H9 (cell line): ENCODE data around the gene SOHLH2. TPM values are rescaled to one million over a fixed set of nuclear protein-coding genes. Genes with fewer than 3 reads are reported as not detected.

Experiments
- DNase-seq: peaks from one replicate; pipeline ENCODE4 v3.0.0-alpha.2; 2017
- H2AFZ ChIP-seq: one replicate; pipeline ENCODE4 v1.6.1; 2013; ENCODE audit warnings: mild to moderate bottlenecking, low read length, control low read depth, moderate library complexity
- H2AK5ac ChIP-seq: 2 replicates; pipeline ENCODE4 v1.6.1; 2013; ENCODE audit warnings: low read length, control low read depth, mixed read lengths; ENCODE audit not compliant: insufficient read length
- H2BK120ac ChIP-seq: one replicate; pipeline ENCODE4 v1.6.1; 2013; ENCODE audit warnings: low read depth, mild to moderate bottlenecking, low read length, control low read depth, inconsistent platforms; ENCODE audit not compliant: poor library complexity, severe bottlenecking
- H2BK12ac ChIP-seq: 2 replicates; pipeline ENCODE4 v1.6.1; 2013; ENCODE audit warnings: low read length, control low read depth, mixed read lengths, low read depth; ENCODE audit not compliant: insufficient read length
- H2BK15ac ChIP-seq: 2 replicates; pipeline ENCODE4 v1.6.1; 2013; ENCODE audit warnings: low read depth, low read length, control low read depth
- H2BK20ac ChIP-seq: one replicate; pipeline ENCODE4 v1.6.1; 2013; ENCODE audit warnings: low read depth, mild to moderate bottlenecking, low read length, control low read depth, inconsistent platforms; ENCODE audit not compliant: poor library complexity, severe bottlenecking
- H2BK5ac ChIP-seq: 2 replicates; pipeline ENCODE4 v1.6.1; 2013; ENCODE audit warnings: low read length, control low read depth, mixed read lengths; ENCODE audit not compliant: insufficient read length
- H3K14ac ChIP-seq: 2 replicates; pipeline ENCODE4 v1.6.1; 2013; ENCODE audit warnings: low read length, control low read depth; ENCODE audit not compliant: insufficient read depth
- H3K18ac ChIP-seq: 2 replicates; pipeline ENCODE4 v1.6.1; 2013; ENCODE audit warnings: low read depth, mild to moderate bottlenecking, mixed read lengths, low read length, control low read depth; ENCODE audit not compliant: insufficient read length
- H3K23ac ChIP-seq: 2 replicates; pipeline ENCODE4 v1.6.1; 2013; ENCODE audit warnings: low read length, control low read depth, mixed read lengths, low read depth; ENCODE audit not compliant: insufficient read length
- H3K23me2 ChIP-seq: 2 replicates; pipeline ENCODE4 v1.6.1; 2013; ENCODE audit warnings: low read depth, mild to moderate bottlenecking, mixed read lengths, low read length, control low read depth; ENCODE audit not compliant: insufficient read length, poor library complexity, severe bottlenecking
- H3K27ac ChIP-seq: 2 replicates; pipeline ENCODE4 v1.5.1; 2013; ENCODE audit warnings: low read length, control low read depth, mixed read lengths, low read depth; ENCODE audit not compliant: insufficient read length
- H3K27me3 ChIP-seq: 2 replicates; pipeline ENCODE4 v1.6.1; 2013; ENCODE audit warnings: low read length, control low read depth, inconsistent platforms; ENCODE audit not compliant: insufficient read depth
- H3K4ac ChIP-seq: 2 replicates; pipeline ENCODE4 v1.6.1; 2013; ENCODE audit warnings: low read depth, mild to moderate bottlenecking, control low read depth, inconsistent platforms, low read length, moderate library complexity
- H3K4me1 ChIP-seq: 2 replicates; pipeline ENCODE4 v1.6.1; 2013; ENCODE audit warnings: low read length, control low read depth, inconsistent platforms; ENCODE audit not compliant: insufficient read depth
- H3K4me2 ChIP-seq: 2 replicates; pipeline ENCODE4 v1.6.1; 2013; ENCODE audit warnings: low read length, control low read depth, mixed read lengths; ENCODE audit not compliant: insufficient read length, insufficient read depth
- H3K56ac ChIP-seq: 2 replicates; pipeline ENCODE4 v1.6.1; 2013; ENCODE audit warnings: low read depth, mild to moderate bottlenecking, mixed read lengths, low read length, control low read depth; ENCODE audit not compliant: insufficient read length
- H3K79me1 ChIP-seq: 2 replicates; pipeline ENCODE4 v1.6.1; 2013; ENCODE audit warnings: low read depth, mild to moderate bottlenecking, moderate library complexity, low read length, control low read depth, inconsistent platforms; ENCODE audit not compliant: insufficient read depth, poor library complexity, severe bottlenecking
- H3K79me2 ChIP-seq: 2 replicates; pipeline ENCODE4 v1.6.1; 2013; ENCODE audit warnings: low read length, control low read depth, inconsistent platforms; ENCODE audit not compliant: insufficient read depth
- H3K9ac ChIP-seq: 2 replicates; pipeline ENCODE4 v1.6.1; 2013; ENCODE audit warnings: low read length, control low read depth, mixed read lengths; ENCODE audit not compliant: insufficient read length; ENCODE audit errors: extremely low read depth
- H3K9me3 ChIP-seq: one replicate; pipeline ENCODE4 v1.6.1; 2013; ENCODE audit warnings: low read depth, low read length, inconsistent platforms; ENCODE audit not compliant: control insufficient read depth
- H3T11ph ChIP-seq: one replicate; pipeline ENCODE4 v1.6.1; 2013; ENCODE audit warnings: mild to moderate bottlenecking, low read length, control low read depth, inconsistent platforms
- H4K20me1 ChIP-seq: one replicate; pipeline ENCODE4 v1.6.1; 2013; ENCODE audit not compliant: control insufficient read depth, insufficient read length, insufficient read depth
- H4K5ac ChIP-seq: 2 replicates; pipeline ENCODE4 v1.6.1; 2013; ENCODE audit warnings: low read depth, mild to moderate bottlenecking, mixed read lengths, low read length, control low read depth; ENCODE audit not compliant: insufficient read length
- H4K8ac ChIP-seq: replicated peaks from 2 replicates; pipeline ENCODE4 v1.6.1; 2013; ENCODE audit warnings: low read length, control low read depth, mixed read lengths, low read depth; ENCODE audit not compliant: insufficient read length
- H4K91ac ChIP-seq: 2 replicates; pipeline ENCODE4 v1.6.1; 2013; ENCODE audit warnings: low read depth, mild to moderate bottlenecking, moderate library complexity, mixed read lengths, low read length, control low read depth; ENCODE audit not compliant: insufficient read length
- H3K27ac Mint-ChIP-seq, 3 experiments: 2 replicates in 2 of 3; 3 replicates in 1 of 3; pipeline ENCODE4 v1.8.0; 2020 to 2021; ENCODE audit warnings: mixed read lengths in 3 of 3, mild to moderate bottlenecking in 1 of 3, moderate library complexity in 1 of 3
- H3K27me3 Mint-ChIP-seq: 2 replicates; pipeline ENCODE4 v1.8.0; 2021; ENCODE audit warnings: low read depth, mild to moderate bottlenecking, moderate library complexity, mixed read lengths
- H3K36me3 Mint-ChIP-seq, 3 experiments: 2 replicates in 2 of 3; 3 replicates in 1 of 3; pipeline ENCODE4 v1.8.0; 2020 to 2021; ENCODE audit warnings: low read depth in 3 of 3, mixed read lengths in 3 of 3; ENCODE audit not compliant: insufficient read depth in 1 of 3
- H3K4me1 Mint-ChIP-seq, 2 experiments: 2 replicates each; pipeline ENCODE4 v1.8.0; 2020; ENCODE audit warnings: mixed read lengths in 2 of 2
- H3K4me3 Mint-ChIP-seq, 2 experiments: 2 replicates in 1 of 2; 3 replicates in 1 of 2; pipeline ENCODE4 v1.8.0; 2020 to 2021; ENCODE audit warnings: mild to moderate bottlenecking in 2 of 2, mixed read lengths in 2 of 2, moderate library complexity in 1 of 2
- H3K9me3 Mint-ChIP-seq, 2 experiments: 2 replicates in 1 of 2; 3 replicates in 1 of 2; pipeline ENCODE4 v1.8.0; 2020; ENCODE audit warnings: mild to moderate bottlenecking in 2 of 2, mixed read lengths in 2 of 2, moderate library complexity in 1 of 2
- total RNA-seq: library from RNA; stranded (reverse); gene quantifications from 2 replicates; pipeline ENCODE4 v1.2.1, GENCODE V29; 2021
- TF ChIP-seq, protein P1 (sequence below): fragments of 200-600 bp; sonication (generic); conservative IDR thresholded peaks from 3 replicates; pipeline ENCODE4 v1.8.0; 2021; ENCODE audit warnings: antibody characterized with exemption, mild to moderate bottlenecking

Gene SOHLH2
- total RNA-seq, 1 experiment from 2014 or later: 1.3 TPM

DNA sequence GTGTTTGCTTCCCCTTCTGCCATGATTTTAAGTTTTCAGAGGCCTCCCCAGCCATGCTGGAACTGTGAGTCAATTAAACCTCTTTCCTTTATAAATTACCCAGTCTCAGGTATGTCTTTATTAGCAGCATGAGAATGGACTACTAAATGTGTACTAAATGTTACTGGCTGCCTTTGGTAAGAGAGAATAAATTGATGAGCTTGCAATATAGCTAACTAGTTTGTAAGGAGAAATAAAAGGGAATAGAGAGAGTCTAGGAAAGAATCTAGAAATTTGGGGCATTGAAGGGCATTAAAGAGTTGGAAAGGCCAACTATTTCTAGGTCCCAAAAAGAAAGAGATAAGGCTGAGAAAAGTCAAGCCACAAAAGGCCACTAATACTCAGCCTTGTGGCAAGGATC lies 5.5 kb upstream of the SOHLH2 start:
- Histone ChIP-seq H3K79me1 (no peaks in the 10 kb centered on the region), H3K4me1 (no peaks in the 10 kb centered on the region), H3K14ac (no peak overlapping the region), H4K8ac (no peak overlapping the region), H2BK120ac (no peak overlapping the region), H3K4ac (no peak overlapping the region), H3K27ac (no peak overlapping the region), H3K56ac (no peak overlapping the region), H3T11ph (no peak overlapping the region), H2BK12ac (no peak overlapping the region), H4K5ac (no peak overlapping the region), H3K79me2 (no peaks in the 10 kb centered on the region), H2BK15ac (no peak overlapping the region), H2BK5ac (no peak overlapping the region), H2BK20ac (no peak overlapping the region), H3K27me3 (no peaks in the 10 kb centered on the region), H3K9me3 (no peaks in the 10 kb centered on the region), H2AFZ (no peak overlapping the region), H3K23me2 (no peaks in the 10 kb centered on the region), H3K4me2 (no peak overlapping the region), H4K20me1 (no peaks in the 10 kb centered on the region), H3K18ac (no peak overlapping the region), H3K23ac (no peak overlapping the region), H4K91ac (no peak overlapping the region), H2AK5ac (no peak overlapping the region), H3K9ac (no peak overlapping the region)
- no peak for DNase-seq
- Mint-ChIP-seq H3K27me3 (no peaks in the 10 kb centered on the region), H3K9me3 (peaks cover 12 to 17% of the 10 kb centered on the region in 2 experiments), H3K4me1 (no peaks in the 10 kb centered on the region; a peak in 1 of 4 replicates), H3K27ac (no peak overlapping the region), H3K4me3 (no peak overlapping the region), H3K36me3 (peaks cover 8 to 25% (median 9%) of the 10 kb centered on the region in 3 experiments)
- TF ChIP-seq, protein P1, sequence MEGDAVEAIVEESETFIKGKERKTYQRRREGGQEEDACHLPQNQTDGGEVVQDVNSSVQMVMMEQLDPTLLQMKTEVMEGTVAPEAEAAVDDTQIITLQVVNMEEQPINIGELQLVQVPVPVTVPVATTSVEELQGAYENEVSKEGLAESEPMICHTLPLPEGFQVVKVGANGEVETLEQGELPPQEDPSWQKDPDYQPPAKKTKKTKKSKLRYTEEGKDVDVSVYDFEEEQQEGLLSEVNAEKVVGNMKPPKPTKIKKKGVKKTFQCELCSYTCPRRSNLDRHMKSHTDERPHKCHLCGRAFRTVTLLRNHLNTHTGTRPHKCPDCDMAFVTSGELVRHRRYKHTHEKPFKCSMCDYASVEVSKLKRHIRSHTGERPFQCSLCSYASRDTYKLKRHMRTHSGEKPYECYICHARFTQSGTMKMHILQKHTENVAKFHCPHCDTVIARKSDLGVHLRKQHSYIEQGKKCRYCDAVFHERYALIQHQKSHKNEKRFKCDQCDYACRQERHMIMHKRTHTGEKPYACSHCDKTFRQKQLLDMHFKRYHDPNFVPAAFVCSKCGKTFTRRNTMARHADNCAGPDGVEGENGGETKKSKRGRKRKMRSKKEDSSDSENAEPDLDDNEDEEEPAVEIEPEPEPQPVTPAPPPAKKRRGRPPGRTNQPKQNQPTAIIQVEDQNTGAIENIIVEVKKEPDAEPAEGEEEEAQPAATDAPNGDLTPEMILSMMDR: no peak
